ENCODE measurements around the gene SLC13A2.

The SLC13A2 gene

GRCh38 chr17:28538296-28538895 lies 65.0 kb downstream of the SLC13A2 start:
- no peak for DNase-seq

DNA sequence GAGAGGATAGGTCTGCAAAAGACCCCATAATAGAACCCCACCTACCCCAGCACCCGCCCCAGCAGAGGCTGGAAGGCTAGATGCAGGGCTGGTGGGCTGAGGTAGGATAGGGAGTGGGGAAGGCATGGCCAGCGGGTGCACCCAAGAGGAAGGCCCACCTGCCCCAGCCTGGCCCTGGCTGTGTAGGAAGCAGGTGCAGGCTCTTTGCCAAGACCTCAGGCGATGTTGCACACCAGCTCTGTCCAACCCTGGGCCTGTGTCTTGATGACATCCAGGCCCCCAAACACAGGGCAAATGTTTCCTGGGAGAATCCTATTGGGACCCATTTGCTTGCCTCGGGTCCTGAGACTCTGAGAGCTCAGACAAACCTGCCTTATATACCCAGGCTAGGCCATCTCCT lies 66.8 kb downstream of the SLC13A2 start:
- DNase-seq: no peak

- DNase-seq: no peak
These were observed 68.0 kb downstream of the SLC13A2 start for GRCh38 chr17:28541439-28541838.

- no peak for DNase-seq
These were observed 71.1 kb downstream of the SLC13A2 start for GRCh38 chr17:28544402-28545140.

DNA sequence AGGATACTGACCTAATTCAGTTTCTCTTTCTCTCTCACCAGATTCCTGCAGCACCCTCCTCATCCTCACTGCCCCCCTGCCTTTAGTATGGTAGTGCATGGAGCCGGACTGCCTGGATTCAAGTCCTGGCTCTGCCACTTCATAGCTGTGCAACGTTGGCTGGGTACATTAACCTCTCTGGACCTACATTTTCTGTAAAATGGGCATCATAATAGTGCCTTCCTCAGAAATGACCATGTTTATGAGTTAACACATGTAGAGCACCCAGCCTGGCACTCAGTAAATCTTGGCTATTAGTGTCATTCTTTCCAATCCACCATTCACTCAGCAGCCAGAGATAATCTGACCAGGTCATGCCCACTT lies 71.7 kb downstream of the SLC13A2 start:
- no peak for DNase-seq

GRCh38 chr17:28545787-28546415 lies 72.5 kb downstream of the SLC13A2 start:
- no peak for DNase-seq

DNA sequence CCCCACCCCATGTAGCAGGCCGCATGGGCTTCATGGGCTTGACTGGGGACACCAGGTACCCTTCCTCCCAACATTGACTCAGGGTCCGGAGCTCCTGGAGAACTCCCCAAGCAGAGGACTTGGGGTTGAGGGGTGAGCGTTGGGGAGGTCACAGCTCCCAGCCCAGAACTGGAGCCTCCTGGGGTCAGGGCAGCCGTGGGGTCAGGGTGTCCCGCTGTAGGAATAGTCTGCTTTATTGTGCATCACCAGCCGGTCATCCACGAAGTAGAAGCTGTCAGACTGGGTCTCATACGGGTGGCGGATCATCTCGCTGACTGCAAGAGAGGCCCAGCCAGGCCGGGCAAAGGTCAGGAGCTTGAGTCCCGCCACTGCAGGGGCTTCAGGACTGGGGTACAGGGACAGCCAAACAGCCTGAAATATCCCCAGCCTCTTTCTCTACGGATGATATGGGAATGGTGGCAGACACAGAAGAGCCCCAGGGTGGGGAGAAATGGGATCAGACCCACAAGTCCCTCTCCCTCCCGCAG lies 73.7 kb downstream of the SLC13A2 start:
- DNase-seq: no peak
